CD4-positive, alpha-beta T cell treated with Interleukin-1 beta for 1 hour (primary cell): ENCODE results near the gene PTPRN2.

ENCODE experiments used
- DNase-seq, 2 donors: peaks; one replicate each; pipeline ENCODE4 v3.0.0-alpha.2; 2020 to 2022

PTPRN2 gene

GRCh38 chr7:157613575-157614322 lies 973.9 kb downstream of the PTPRN2 start:
- no peak for DNase-seq

- peak; percentile 70 to 77 for DNase-seq
Observed at GRCh38 chr7:157612664-157613561, 974.7 kb downstream of the PTPRN2 start.

GRCh38 chr7:157612009-157612663 lies 975.5 kb downstream of the PTPRN2 start:
- DNase-seq: no peak

- DNase-seq: no peak
Observed at GRCh38 chr7:157611341-157611740, 976.3 kb downstream of the PTPRN2 start.

GRCh38 chr7:157610671-157611295 lies 976.8 kb downstream of the PTPRN2 start:
- DNase-seq: no peak

GRCh38 chr7:157609932-157610640 lies 977.5 kb downstream of the PTPRN2 start:
- DNase-seq: no peak

- DNase-seq: no peak
Observed at GRCh38 chr7:157609516-157609915, 978.1 kb downstream of the PTPRN2 start.

- no peak for DNase-seq
Observed at GRCh38 chr7:157607218-157607617, 980.4 kb downstream of the PTPRN2 start.

- no peak for DNase-seq
Observed at GRCh38 chr7:157606140-157606539, 981.5 kb downstream of the PTPRN2 start.

- no peak for DNase-seq
Observed at GRCh38 chr7:157605638-157606037, 982.0 kb downstream of the PTPRN2 start.

GRCh38 chr7:157604661-157605381 lies 982.8 kb downstream of the PTPRN2 start:
- DNase-seq: no peak

- DNase-seq: no peak
Observed at GRCh38 chr7:157603716-157604115, 983.9 kb downstream of the PTPRN2 start.

GRCh38 chr7:157603005-157603404 lies 984.6 kb downstream of the PTPRN2 start:
- DNase-seq: no peak

GRCh38 chr7:157602581-157602980 lies 985.0 kb downstream of the PTPRN2 start:
- DNase-seq: no peak

GRCh38 chr7:157602156-157602555 lies 985.5 kb downstream of the PTPRN2 start:
- DNase-seq: no peak

GRCh38 chr7:157601530-157601929 lies 986.1 kb downstream of the PTPRN2 start:
- no peak for DNase-seq

- no peak for DNase-seq
Observed at GRCh38 chr7:157599491-157599890, 988.1 kb downstream of the PTPRN2 start.

GRCh38 chr7:157597562-157597961 lies 990.1 kb downstream of the PTPRN2 start:
- no peak for DNase-seq

GRCh38 chr7:157596881-157597280 lies 990.7 kb downstream of the PTPRN2 start:
- no peak for DNase-seq

- no peak for DNase-seq
Observed at GRCh38 chr7:157596471-157596870, 991.2 kb downstream of the PTPRN2 start.

GRCh38 chr7:157596026-157596425 lies 991.6 kb downstream of the PTPRN2 start:
- no peak for DNase-seq
